Measurements from ENCODE around the gene PIGL. TPM values are rescaled to one million over a fixed set of nuclear protein-coding genes. Genes with fewer than 3 reads are reported as not detected.

PIGL gene
- total RNA-seq, 6 experiments from 2014 or later = 12.0 to 15.5 (median 14.9) TPM

DNA sequence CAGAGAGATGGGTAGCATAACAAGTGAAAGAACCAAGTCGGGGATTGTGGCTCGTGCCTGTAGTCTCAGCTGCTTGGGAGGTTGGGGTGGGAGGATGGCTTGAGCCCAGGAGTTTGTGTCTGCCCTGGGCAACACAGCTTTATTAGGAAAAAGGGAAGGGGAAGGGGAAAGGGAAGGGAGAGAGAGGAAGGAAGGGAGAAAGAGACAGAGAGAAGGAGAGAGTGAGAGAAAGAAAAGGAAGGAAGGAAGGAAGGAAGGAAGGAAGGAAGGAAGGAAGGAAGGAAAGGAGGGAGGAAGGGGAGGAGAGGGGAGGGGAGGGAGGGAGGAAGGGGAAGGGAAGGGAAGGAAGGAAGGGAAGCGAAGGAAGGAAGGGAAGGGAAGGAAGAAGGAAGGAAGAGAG is 103.0 kb downstream of the PIGL start:
- DNase-seq = no peak
- Mint-ChIP-seq H3K4me1 (ENCODE audit: low read depth) (peaks cover 11% of the 10 kb centered on the region), H3K9me3 (no peaks in the 10 kb centered on the region), H3K27ac (no peak overlapping the region), H3K36me3 (ENCODE audit: low read depth) (no peaks in the 10 kb centered on the region), H3K4me3 (no peak overlapping the region), H3K27me3 (ENCODE audit: insufficient read depth) (peaks cover 3% of the 10 kb centered on the region)
- TF ChIP-seq, protein P1, sequence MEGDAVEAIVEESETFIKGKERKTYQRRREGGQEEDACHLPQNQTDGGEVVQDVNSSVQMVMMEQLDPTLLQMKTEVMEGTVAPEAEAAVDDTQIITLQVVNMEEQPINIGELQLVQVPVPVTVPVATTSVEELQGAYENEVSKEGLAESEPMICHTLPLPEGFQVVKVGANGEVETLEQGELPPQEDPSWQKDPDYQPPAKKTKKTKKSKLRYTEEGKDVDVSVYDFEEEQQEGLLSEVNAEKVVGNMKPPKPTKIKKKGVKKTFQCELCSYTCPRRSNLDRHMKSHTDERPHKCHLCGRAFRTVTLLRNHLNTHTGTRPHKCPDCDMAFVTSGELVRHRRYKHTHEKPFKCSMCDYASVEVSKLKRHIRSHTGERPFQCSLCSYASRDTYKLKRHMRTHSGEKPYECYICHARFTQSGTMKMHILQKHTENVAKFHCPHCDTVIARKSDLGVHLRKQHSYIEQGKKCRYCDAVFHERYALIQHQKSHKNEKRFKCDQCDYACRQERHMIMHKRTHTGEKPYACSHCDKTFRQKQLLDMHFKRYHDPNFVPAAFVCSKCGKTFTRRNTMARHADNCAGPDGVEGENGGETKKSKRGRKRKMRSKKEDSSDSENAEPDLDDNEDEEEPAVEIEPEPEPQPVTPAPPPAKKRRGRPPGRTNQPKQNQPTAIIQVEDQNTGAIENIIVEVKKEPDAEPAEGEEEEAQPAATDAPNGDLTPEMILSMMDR (IDR thresholded peaks at IDR 0.05) = no peak

DNA sequence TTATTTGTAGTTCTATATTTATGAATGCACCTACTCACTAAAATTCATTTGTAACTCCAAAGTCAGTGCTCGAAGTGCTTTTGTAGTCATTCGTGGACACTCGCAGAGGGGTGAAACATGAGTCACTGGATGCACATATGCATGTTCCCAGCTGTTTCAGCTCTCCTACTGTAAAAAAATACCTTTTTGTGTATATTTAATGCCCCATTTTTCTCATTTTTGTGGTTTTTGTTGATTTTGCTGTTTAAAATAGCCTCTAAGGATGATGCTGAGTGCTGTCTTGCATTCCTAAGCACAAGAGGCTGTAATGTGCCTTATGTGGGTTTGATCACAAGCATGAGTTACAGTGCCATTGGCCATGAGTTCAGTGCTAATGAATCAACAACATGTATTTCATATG is 105.6 kb downstream of the PIGL start:
- Mint-ChIP-seq H3K4me1 (ENCODE audit: low read depth) (peaks cover 11% of the 10 kb centered on the region), H3K27me3 (ENCODE audit: insufficient read depth) (peaks cover 3% of the 10 kb centered on the region), H3K4me3 (peak overlapping the region; percentile 47; the same call in 1 of the 2 replicates), H3K27ac (peak overlapping the region; percentile 76), H3K36me3 (ENCODE audit: low read depth) (peaks cover 10% of the 10 kb centered on the region), H3K9me3 (no peaks in the 10 kb centered on the region)
- DNase-seq = peak; percentile 90
- TF ChIP-seq, protein P1 (IDR thresholded peaks at IDR 0.05) = no peak

DNA sequence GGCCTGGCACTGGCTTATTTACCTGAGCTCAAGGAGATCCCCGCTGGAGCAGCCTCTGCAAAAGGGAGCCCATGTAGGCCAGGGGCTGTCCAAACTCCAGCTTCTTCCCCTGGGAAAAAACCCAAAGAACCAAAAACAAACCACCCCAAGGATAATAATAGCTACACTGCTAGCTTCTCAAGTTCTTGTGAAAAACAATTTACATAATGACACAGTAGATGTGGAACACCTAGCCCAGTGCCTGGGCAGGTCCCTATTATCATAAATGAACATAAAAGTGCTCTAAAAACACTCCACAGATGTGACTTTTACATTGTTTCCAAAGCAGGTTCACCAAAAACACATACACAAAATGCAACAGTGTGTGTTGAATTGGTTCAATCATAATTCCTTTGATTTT is 109.0 kb downstream of the PIGL start:
- H3K4me1 Mint-ChIP-seq (ENCODE audit: low read depth) = peaks cover 25% of the 10 kb centered on the region
- H3K36me3 Mint-ChIP-seq (ENCODE audit: low read depth) = peaks cover 10% of the 10 kb centered on the region
- no peak for DNase-seq
- TF ChIP-seq, protein P1 (IDR thresholded peaks at IDR 0.05) = no peak
- no peak overlapping the region for H3K4me3 Mint-ChIP-seq
- no peaks in the 10 kb centered on the region for H3K9me3 Mint-ChIP-seq
- peaks cover 1% of the 10 kb centered on the region for H3K27me3 Mint-ChIP-seq (ENCODE audit: insufficient read depth)
- H3K27ac Mint-ChIP-seq = no peak overlapping the region

DNA sequence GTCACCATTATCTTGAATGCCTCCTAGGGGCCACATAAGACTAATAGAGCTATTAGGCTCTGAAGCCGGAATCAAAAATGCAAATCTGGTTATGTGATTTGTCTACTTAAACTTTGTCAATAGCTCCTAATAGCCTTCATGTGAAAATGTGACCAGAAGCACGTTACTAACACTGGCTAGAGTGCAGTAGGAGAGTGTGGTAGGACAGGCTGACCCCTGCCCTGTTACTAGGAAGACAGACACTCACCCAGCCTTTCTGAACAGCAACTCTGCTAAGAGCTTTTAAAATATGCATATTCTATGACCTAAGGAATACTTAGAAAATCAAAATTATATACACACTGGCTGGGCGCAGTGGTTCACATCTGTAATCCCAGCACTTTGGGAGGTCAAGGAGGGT is 110.0 kb downstream of the PIGL start:
- H3K27me3 Mint-ChIP-seq (ENCODE audit: insufficient read depth) = peaks cover 1% of the 10 kb centered on the region; the same call in 1 of the 2 replicates
- H3K4me3 Mint-ChIP-seq = no peak overlapping the region
- no peak overlapping the region for H3K27ac Mint-ChIP-seq
- peaks cover 10% of the 10 kb centered on the region for H3K36me3 Mint-ChIP-seq (ENCODE audit: low read depth)
- H3K4me1 Mint-ChIP-seq (ENCODE audit: low read depth) = peaks cover 25% of the 10 kb centered on the region
- TF ChIP-seq, protein P1 (IDR thresholded peaks at IDR 0.05) = no peak
- no peak for DNase-seq
- H3K9me3 Mint-ChIP-seq = no peaks in the 10 kb centered on the region

DNA sequence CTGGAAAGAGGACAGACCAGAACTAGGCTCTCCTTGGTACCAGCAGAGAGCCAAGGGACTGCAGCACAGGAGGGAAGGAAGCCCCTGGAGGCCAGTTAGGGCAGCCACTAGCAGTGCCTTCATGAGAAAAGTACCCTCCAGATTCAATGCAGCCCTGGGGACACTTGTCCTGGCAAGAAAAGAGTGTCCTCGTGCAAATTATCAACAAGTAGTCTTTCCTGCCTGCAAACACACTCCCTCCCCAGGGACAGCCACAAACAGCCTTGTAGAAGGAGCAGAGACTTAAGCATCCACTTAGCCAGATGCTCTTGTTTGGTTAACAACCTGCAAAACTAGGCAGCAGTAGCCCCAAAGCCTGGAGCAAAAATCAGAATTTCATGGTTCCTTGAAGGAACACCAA is 112.0 kb downstream of the PIGL start:
- Mint-ChIP-seq H3K4me1 (ENCODE audit: low read depth) (peaks cover 13% of the 10 kb centered on the region), H3K27ac (no peak overlapping the region), H3K27me3 (ENCODE audit: insufficient read depth) (no peaks in the 10 kb centered on the region; the same call in 1 of the 2 replicates), H3K9me3 (no peaks in the 10 kb centered on the region), H3K4me3 (no peak overlapping the region), H3K36me3 (ENCODE audit: low read depth) (peaks cover 10% of the 10 kb centered on the region)
- no peak for DNase-seq
- TF ChIP-seq, protein P1 (IDR thresholded peaks at IDR 0.05) = peak; percentile 22

Measured in HFFc6 (cell line).